GM19372 (cell line): ENCODE results near the gene APOA1.

Experiments used
- ATAC-seq: cut with Tn5 transposase; IDR thresholded peaks from one replicate; pipeline ENCODE4 v1.9.1; 2021; ENCODE audit warnings: mild to moderate bottlenecking, low read depth, moderate library complexity; ENCODE audit not compliant: unreplicated experiment

Gene APOA1

DNA sequence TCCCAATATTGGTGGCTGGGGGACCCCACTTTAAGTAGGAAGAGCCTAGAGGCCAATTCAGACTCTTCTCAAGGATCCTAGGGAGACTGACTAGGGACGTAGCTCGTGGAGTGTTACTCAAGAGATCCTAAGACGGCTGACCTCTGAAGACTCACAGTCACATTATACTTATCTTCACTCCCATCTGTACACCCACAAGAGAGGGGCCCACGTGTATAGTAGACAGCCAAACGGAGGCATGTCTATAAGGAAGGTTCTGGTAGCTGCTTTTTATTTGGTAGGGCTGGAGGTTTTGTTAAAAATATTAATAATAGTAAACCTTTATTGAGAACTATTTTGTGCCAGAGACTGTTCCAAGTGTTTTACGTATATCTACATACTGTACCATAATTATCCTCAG, 22.9 kb upstream of the APOA1 start:
- ATAC-seq: no peak

DNA sequence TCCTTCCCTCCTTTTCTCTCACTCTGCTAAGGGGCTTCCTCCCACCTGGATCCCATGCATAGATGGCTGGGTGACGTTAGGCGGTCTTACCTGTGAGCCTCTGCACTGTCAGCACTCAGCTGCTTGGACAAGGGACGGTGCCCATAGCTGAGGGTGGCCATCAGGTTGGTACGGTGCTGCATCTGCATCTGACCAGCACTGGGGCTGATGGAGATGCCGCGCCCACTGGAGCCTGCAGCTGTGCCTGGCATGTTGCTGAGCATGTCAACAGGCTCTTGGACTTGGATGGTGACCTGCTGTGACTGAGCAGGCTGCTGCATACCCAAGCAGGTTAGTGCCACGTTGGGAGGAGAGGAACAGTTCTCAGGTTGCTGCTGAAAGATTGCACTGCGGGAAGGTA, 21.8 kb upstream of the APOA1 start:
- no peak for ATAC-seq

DNA sequence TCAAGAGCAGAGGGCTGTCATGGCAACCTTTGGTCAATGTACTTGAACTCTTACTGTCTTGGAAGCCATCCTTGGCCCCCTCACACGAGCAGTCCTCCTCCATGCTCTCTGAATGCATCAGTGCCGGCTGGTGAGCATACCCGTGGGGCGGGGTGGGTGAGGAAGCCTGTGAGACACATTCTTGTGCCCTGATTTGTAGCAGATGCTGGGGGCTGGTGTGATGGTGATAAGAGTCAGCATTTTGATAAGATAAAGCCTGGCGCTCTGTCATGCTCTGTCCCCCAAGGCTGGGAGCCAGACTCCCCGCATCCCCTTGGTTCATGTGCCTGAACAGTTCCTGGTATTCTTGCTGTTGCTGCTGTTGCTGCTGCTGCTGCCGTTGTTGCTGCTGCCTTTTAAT, 20.5 kb upstream of the APOA1 start:
- no peak for ATAC-seq

DNA sequence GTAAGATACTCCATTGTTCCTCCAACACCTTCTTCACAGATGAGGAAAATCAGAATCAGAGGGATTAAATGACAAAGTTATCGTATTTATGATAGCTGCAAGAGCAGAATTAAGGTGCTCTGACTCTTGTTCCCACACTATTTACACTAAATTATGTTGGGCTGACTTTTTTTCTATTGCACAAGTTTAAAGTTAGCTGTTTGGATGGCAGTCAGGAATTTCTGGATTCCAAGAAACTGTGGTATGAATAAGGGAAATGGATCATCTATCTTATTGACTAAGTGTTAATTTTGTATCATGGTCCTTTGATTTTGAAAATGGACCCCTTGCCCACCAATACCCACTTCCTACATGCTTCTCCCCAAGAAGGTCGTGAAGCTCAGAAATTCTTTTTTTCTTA, 19.9 kb upstream of the APOA1 start:
- ATAC-seq: no peak

DNA sequence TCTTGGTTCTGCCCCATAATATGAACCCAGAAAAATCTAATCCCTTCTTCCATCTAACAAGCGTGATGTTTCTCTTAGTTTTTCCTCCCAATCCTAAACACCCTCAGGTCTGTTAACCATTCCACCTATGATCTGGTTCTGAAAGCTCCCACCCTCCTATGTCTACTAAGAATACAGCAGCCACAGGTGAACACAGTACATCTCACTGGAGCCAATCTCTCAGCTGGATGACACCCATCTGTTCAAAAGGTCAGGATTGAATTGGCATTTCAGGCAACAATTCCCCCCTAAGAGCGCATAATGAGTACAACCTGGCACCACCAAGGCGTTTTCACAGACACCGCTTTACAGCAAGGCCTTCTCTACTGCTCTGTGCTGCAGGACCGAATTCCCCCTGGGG, 19.0 kb upstream of the APOA1 start:
- no peak for ATAC-seq

DNA sequence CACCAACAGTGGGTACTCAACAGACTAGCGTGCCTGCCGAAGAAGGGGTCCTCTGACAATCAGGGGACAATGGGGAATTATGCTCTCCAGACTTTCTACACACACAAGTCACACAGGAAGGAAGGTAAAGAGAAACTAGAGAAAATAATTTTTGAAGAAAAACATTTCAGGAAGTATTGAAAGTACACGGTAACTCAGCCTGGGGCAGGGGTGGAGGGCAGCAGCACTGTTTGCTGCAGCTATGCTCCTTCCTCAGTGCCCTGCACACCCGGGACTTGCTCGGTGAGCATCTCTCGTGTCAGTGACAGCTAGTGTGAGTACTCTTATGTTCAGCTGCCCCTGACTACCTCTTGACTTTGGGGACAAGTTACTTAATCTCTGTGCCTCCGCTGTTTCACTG, 18.0 kb upstream of the APOA1 start:
- no peak for ATAC-seq

DNA sequence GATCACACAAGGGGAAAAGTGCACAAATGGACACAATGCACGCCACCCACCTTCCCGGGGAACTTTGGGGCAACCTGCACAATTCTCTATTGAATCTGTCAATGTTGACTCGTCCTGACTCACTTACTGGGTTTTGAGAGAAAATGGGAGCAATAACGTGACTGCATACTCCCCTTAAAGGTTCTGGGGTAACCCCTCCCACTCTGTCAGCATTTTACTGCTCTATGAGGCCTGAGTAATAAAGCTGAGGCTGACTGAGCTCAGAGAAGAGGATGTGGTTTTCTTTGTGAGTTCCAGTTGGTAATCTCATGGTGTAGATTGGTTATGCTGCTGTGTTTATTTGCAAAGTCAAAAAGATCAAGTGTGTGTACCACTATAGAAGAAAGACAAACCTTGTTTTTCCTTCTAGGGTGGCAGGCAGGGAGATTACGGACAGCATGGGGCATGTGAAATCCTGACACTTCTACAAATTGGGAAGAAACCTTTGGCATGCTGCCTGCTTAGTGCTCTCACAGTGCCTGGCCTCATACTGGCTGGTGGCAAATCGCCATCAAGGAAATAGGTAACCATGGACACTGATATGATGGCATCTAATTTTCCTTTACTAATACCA, 16.1 kb upstream of the APOA1 start:
- peak; percentile 93 for ATAC-seq

DNA sequence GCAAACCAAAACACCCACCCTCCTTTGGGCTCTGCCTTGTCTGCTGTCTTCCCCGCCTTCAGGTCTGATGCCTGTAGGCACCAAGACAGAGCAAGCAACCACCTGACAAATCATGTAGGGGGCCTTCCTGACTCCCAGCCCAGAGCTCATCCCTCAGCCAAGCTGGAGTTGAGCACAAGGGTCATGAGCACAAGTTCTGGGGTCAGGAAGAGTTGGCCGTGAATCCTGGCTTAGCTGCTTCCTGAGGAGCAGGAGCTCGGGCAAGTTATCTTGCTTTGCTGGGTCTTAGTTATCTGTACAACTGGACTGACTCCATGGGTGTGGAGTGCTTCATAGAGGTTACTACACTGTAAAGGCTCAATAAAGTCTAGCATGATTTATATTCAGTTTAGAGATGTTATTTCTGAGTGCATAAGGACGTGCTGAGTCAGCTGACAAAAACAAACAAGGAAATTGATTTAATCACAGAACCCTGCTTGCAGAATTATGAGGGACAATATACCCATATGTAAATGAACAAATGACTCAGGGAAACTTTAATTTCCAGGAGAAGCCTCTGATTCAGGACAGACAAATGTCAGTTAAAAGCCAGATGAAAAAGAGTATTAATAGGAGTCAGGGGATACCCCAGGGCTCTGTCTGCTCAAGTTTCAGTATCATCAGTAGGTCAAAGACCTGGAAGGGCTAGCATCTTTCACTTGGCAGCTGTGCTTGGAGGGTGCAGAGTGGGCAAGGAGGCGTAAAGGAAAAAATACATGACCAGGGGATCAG, 15.0 kb upstream of the APOA1 start:
- no peak for ATAC-seq

DNA sequence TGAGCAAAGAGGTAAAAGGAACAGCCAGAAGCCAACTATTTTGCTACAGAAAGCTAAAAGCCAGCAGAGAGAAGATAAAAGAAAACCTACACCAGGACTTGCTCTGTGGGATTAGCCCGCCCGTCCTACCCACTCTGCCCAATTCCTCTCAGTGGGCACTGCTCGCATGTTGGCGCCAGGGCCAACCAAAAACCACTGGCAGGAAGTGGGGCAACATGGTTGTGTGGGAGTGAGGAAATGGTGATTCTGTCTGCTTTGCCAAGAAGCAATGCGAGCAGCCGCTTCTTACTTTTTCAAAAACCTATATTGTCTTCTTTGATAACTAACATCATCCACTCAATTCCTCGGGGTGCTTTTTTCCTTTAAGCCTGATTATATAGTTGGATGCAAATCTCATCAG, 14.2 kb upstream of the APOA1 start:
- no peak for ATAC-seq

DNA sequence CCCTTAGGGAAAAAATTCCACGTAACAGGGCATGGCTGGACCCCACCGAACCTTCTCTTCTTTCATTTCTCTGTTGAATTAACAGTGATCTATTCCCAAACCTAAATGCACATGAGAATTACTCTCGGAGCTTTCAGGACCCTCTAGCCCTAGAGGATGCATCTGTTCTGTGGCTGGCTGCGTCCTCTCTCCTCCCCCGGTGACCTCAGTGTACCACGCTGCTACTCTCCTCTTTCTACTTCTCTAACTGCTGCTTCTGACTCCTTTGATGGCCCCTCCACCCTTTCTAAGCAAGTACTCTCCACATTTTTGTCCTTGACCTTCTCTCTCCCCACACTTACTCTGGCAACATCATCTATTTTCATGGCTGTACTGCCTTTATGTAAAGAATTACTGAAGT, 12.1 kb upstream of the APOA1 start:
- no peak for ATAC-seq

DNA sequence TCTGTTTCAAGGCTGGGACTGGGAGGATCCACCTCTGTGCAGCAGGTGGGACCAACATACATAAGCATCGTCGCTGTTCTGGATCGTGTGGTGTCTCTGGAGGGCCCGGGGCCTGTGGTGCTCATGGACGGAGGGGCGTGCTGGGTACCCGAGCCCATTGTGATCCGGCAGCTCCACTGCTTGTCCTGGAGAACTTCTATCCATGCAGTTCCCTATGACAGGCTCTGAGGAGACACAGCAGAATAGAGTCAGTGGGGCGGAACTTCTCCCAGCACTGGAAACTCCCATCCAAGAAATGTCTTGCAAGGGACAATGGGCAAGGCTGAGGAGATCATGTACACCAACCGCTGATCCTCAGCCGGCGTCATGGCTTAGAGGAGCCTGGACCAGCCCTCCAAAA, 11.6 kb upstream of the APOA1 start:
- ATAC-seq: no peak

DNA sequence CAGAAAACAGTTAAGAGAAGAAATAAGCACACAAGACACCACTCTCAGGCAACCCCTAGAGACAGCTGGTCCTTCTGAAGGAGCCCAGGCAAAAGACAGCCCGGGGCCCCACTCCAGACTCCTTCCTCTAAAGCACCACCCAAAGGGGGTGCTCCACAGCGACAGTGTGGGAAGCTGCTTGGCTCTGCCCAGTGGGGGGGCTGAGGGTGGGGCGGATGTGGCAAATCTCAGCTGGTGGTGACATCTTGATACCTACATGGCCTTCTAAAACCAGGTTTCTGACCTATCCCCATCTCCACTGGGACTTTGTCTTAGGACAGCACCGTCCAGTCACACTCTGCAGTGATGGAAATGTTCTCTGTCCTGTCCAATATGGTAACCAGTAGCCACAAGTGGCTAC, 10.2 kb upstream of the APOA1 start:
- no peak for ATAC-seq

DNA sequence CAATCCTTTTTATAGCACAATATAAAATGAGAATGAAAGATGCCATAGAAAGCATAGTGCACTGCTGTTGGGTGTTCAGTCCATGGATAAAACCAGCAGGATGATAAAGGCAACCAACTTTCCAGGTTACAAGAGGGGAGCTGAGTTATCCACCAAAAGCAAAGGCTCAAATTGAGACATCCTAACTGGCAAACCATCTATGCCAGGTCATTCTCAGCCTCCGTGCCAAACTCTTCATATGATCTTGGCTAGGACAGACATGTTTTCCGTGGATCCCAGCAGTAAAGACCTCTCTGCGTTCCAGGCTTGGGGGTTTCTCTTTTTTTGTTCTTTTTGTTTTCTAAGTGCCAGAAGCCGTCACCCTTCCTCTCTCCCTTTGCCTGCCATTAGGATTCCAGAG, 7.3 kb upstream of the APOA1 start:
- ATAC-seq: no peak

DNA sequence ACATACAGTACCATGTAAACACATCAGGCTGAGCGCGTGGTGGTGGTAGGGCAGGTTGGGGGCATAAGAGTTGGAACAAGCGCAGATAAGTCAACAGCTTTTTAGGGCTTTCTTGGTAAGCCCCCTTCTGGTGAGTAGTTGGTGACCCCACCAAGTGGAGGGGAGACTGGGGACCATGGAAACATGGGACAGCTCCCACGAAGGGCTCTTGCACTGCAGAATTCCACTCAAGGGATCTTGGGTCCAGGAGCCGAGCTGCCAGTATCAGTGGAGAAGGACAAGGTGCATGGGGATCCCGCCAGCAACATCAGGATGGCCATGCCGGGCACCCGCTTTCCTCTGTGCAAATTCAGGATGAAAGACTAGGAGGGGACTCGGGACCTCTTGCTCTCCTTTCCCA, 6.2 kb upstream of the APOA1 start:
- no peak for ATAC-seq

DNA sequence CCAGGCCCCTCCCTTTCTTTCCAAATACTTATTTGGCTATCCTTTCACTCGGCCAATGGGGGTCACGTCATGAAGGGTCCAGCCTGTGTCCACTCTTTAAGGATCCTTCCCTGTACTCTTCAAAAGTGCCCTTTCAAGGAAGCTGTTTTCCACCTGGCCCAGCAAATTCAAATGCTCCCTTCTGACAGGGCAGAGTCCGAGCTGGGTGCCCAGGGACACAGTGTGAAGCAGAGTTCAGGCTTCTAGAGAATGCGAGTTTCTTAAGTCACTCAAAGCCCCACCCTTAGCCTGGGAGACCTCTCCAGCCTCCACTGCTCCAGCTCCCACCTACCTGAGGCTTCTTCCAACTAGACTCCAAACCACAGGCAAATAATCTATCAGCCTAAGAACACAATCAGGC, 5.5 kb upstream of the APOA1 start:
- no peak for ATAC-seq

DNA sequence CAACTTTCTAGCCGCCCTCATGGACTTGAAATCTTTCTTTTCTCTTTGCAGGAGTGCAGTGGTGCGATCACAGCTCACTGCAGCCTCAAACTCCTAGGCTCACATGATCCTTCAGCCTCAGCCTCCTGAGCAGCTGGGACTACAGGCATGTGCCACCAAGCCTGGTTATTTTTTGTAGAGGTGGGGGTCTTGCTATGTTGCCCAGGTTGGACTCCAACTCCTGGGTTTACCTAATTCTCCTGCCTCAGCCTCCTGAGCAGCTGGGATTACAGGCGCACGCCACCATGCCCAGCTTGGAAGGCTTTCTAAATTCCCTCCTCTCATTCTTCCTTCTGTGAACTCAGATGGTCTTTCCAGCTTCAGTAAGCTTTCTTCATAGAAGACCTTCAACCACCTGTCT, 4.7 kb upstream of the APOA1 start:
- no peak for ATAC-seq

DNA sequence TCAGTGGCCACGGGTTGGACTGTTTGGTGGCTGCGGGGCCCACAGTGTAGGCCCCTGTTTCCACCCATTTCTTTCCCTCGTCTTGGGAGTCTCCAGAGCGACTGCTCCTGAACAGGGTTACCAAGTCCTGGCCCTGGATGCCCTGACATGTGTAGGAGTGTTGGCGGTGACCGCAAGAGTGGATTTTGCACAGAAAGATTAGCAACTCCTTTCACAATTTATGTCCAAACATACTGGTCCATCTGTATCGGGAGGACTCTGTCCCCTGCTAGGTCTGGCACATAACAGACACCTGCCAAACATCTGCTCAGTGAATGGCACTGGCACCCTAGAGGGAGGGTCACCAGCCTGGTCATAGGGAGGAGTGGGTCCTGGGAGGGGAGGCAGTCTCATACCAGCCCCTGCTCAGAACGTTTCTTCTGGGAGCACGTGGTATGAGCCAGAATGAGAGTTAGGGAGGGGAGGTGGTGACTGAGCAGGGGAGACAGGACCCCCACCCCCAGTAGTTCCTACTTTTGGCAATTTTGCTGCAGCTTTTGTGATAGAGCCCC, 3.4 kb upstream of the APOA1 start:
- ATAC-seq: no peak

DNA sequence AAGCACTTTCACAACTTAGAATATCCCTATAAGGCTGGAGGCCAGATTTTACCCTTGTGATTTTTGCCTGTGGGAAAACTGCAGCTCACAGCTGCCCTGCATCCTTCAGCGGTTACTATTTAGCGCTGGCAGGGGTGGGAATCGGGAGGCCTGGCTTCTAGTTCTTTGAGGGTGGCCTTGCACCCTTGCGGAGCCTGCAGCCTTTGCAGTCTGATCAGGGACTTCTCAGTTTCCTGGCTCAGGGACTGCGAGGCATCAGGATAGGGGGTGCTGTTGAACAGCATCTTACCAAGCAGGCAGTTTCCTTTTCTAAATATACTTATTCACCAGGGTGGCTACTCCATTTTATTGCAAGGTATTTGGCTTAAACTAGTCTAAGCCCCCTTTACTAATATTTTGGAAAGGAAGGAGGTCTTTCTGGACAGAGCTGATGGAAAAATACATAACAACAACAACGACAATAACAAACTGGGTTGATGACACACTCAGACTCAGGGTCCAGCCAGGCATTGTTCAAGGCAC, 2.9 kb upstream of the APOA1 start:
- ATAC-seq: no peak

DNA sequence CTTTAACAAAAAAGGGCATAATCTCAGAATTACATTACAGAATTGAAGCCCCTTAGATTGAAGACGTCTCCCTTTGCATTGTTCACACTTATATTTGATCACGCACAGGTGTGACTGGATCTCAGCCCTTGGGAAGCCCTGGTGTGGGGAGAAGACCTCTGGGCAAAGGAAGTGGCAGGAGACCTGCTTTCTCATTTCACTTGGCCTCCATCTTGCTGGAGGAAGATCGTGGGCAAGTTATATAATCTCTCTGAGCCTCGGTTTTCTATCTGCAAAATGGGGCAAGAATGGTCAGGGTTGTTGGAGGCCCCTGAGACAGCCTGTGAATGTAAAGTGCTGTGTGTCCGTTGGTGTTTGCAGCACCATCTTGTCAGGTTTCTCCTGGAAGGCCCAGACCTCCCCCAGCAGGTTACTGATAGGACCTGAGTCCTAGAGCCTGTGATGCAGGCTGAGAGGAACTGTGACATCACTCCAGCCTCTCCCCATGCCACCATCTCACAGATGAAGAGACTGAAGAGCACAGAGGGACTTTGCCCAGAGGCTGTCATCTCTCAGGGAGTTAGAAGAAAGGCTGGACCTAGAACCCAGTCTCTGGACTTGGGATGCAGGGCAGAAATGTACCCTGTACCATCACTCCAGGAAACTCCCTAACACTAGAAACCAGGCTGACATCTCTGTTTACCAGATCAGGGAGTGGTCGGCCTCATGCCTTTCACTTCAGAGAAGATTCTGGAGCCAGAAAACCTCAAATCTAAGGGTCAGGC, 1.1 kb upstream of the APOA1 start:
- no peak for ATAC-seq

DNA sequence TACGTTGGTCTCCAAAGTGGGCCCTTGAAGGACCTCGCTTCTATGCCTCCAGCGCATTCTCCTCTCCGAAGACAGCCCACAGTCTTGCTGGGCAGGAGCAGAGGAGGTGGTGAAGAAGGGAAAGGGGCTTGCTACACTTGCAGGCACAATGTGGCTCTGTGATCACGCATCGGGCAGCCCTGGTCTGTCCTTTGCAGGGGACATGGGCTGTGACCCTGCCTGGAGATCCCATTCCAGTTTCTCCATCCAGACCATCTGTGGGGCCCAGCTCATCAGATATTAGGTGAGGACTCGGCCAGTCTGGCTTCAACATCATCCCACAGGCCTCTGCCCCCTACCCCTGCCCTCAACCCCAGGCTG, 810 bp downstream of the APOA1 start:
- no peak for ATAC-seq
